Thyroid gland (tissue), 4 donors: Measurements from ENCODE around the gene ENOX1. TPM values are rescaled to one million over a fixed set of nuclear protein-coding genes. Genes with fewer than 3 reads are reported as not detected.

Experiments used
- DNase-seq, 2 donors: peaks; one replicate each; pipeline ENCODE4 v3.0.0-alpha.2; 2019
- H3K27ac ChIP-seq, 3 donors: fragments of 200-600 bp; sonication (generic); 1 replicate in 2 of 3; 2 replicates in 1 of 3; pipeline ENCODE4 v1.5.1; 2016 to 2019; ENCODE audit warnings: mild to moderate bottlenecking in 1 of 3, moderate library complexity in 1 of 3
- H3K27me3 ChIP-seq: fragments of 200-600 bp; sonication (generic); one replicate; pipeline ENCODE4 v1.5.1; 2019
- H3K36me3 ChIP-seq, 2 donors: fragments of 200-600 bp; sonication (generic); one replicate each; pipeline ENCODE4 v1.5.1; 2016 to 2019
- H3K4me1 ChIP-seq, 2 donors: fragments of 200-600 bp; sonication (generic); one replicate each; pipeline ENCODE4 v1.5.1; 2017 to 2019
- H3K4me3 ChIP-seq, 3 donors: fragments of 200-600 bp; sonication (generic); replicated peaks in 1 of 3; 1 replicate in 2 of 3; 2 replicates in 1 of 3; pipeline ENCODE4 v1.5.1; 2016; ENCODE audit warnings: mild to moderate bottlenecking in 1 of 3
- H3K9me3 ChIP-seq: fragments of 200-600 bp; sonication (generic); one replicate; pipeline ENCODE4 v1.5.1; 2017
- POLR2A ChIP-seq, 2 donors: fragments of 450-650 bp; IDR thresholded peaks; one replicate each; pipeline ENCODE4 v1.6.1; 2017; ENCODE audit warnings: antibody characterized with exemption in 2 of 2, mild to moderate bottlenecking in 2 of 2, moderate library complexity in 1 of 2
- WGBS, 2 donors: methylation state at CpG; one replicate each; pipeline ENCODE4 v1.1.5; 2017; 5-methylcytosine and 5-hydroxymethylcytosine counted together
- intact Hi-C: fragments of 100-400 bp; cut with DNase I; formaldehyde crosslinking; loops from one replicate; pipeline ENCODE4 v1.15.1; 2023
- total RNA-seq, 4 donors: library from RNA; depleted of rRNA; stranded (reverse); fragments of >200 nt; gene quantifications; one replicate each; pipeline ENCODE4 v1.2.3, GENCODE V29; 2016
- TF ChIP-seq, protein P1 (sequence below), 6 experiments: fragments of 200-600 bp in 3 of 6; fragments of 450-650 bp in 3 of 6; sonication (generic) in 3 of 6; IDR thresholded peaks; one replicate each; pipeline ENCODE4 v1.5.1; 2016 to 2019; ENCODE audit warnings: antibody characterized with exemption in 6 of 6, mild to moderate bottlenecking in 2 of 6, inconsistent platforms in 1 of 6, moderate library complexity in 1 of 6

ENOX1 gene
- total RNA-seq, 4 donors from 2014 or later = 0.13 to 1.8 (median 0.31) TPM

DNA sequence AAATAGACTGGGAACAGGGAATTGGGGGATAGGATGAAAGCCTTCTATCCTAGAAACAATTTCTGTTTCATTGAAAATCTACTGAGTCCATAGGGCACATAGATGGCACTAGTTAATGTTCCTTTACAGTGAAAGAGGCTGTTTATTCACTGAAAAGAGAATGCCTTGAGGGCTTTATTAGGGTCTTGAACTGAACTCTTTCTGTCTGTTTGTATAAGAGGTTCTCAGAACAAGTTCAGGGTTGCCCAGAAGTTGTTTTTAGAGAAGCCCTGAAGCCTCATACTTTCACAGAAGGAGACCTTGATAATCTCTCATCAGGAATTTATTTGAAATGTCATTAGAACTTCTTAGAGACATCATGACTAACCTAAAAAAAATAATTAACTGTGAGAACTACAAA lies 43.9 kb downstream of the ENOX1 start:
- no peaks in the 10 kb centered on the region for H3K9me3 ChIP-seq
- DNase-seq = no peak
- no peaks in the 10 kb centered on the region for H3K27me3 ChIP-seq
- no peak overlapping the region for H3K27ac ChIP-seq
- no peaks in the 10 kb centered on the region for H3K4me1 ChIP-seq
- no peak overlapping the region for H3K4me3 ChIP-seq
- no peaks in the 10 kb centered on the region for H3K36me3 ChIP-seq
- intact Hi-C loops = no loop called here
- no peak for TF ChIP-seq POLR2A (IDR thresholded peaks at IDR 0.05)
- TF ChIP-seq, protein P1, sequence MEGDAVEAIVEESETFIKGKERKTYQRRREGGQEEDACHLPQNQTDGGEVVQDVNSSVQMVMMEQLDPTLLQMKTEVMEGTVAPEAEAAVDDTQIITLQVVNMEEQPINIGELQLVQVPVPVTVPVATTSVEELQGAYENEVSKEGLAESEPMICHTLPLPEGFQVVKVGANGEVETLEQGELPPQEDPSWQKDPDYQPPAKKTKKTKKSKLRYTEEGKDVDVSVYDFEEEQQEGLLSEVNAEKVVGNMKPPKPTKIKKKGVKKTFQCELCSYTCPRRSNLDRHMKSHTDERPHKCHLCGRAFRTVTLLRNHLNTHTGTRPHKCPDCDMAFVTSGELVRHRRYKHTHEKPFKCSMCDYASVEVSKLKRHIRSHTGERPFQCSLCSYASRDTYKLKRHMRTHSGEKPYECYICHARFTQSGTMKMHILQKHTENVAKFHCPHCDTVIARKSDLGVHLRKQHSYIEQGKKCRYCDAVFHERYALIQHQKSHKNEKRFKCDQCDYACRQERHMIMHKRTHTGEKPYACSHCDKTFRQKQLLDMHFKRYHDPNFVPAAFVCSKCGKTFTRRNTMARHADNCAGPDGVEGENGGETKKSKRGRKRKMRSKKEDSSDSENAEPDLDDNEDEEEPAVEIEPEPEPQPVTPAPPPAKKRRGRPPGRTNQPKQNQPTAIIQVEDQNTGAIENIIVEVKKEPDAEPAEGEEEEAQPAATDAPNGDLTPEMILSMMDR (IDR thresholded peaks at IDR 0.05) = no peak

DNA sequence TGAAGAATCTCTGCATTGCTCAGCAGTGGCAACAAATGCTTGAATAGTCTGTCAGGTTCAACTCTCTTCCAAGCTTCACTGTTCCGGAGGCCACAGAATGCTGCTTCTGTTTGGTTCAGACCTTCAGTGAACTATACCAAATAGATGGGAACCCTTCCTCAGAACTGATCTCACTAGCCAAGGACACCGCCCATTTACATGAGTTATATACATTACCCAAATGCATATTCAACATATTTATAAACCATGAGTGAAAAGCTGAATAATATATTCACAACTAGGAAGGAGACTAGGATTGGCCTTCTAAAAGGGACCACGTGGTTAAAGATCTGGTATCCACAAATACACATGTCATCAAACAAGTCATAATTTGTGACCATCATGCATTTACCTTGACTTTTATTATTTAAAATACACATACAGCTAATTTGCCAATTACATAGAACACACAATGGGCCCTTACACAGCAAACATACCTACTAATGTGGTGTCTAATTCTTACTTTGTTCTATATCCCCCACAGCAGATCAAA lies 49.3 kb downstream of the ENOX1 start:
- intact Hi-C loops = no loop called here
- Histone ChIP-seq H3K9me3 (no peaks in the 10 kb centered on the region), H3K4me1 (no peaks in the 10 kb centered on the region), H3K36me3 (no peaks in the 10 kb centered on the region), H3K27ac (no peak overlapping the region), H3K4me3 (no peak overlapping the region), H3K27me3 (no peaks in the 10 kb centered on the region)
- WGBS, 2 donors = 94 to 98% methylated on average over 3 of the region's 3 CpGs
- no peak for DNase-seq
- TF ChIP-seq, protein P1 (IDR thresholded peaks at IDR 0.05) = no peak
- TF ChIP-seq POLR2A (IDR thresholded peaks at IDR 0.05) = no peak

- no peak overlapping the region for H3K4me3 ChIP-seq
- DNase-seq = no peak
- 97% methylated on average over 3 of the region's 3 CpGs for WGBS, 2 donors
- TF ChIP-seq POLR2A (IDR thresholded peaks at IDR 0.05) = no peak
- TF ChIP-seq, protein P1 (IDR thresholded peaks at IDR 0.05) = no peak
- no peaks in the 10 kb centered on the region for H3K36me3 ChIP-seq
- H3K4me1 ChIP-seq = no peaks in the 10 kb centered on the region
- intact Hi-C loops = no loop called here
- no peaks in the 10 kb centered on the region for H3K9me3 ChIP-seq
- H3K27me3 ChIP-seq = no peaks in the 10 kb centered on the region
- H3K27ac ChIP-seq = no peak overlapping the region
Measured at GRCh38 chr13:43732726-43733125, 54.0 kb downstream of the ENOX1 start.

DNA sequence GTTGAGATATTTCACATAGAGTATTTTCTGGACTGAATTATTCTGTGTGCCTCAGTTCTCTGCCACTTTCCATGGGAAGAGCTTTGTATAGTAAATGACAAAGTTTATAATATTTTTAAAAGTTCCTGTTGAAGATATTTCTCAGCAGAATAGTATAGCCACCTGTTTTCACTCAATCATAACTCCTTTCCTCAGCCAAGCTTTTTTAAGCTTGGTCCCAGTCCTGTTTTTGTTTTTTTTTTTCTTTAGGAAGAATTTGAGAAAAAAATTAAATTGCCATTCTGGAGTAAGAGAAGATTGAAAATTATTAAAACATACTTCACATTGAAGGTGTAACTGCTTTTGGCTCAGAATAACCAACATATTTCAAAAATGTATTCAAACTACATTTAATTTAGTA lies 55.5 kb downstream of the ENOX1 start:
- intact Hi-C loops = no loop called here
- no peak for DNase-seq
- Histone ChIP-seq H3K27ac (no peak overlapping the region), H3K36me3 (no peaks in the 10 kb centered on the region), H3K27me3 (no peaks in the 10 kb centered on the region), H3K4me3 (no peak overlapping the region), H3K4me1 (no peaks in the 10 kb centered on the region), H3K9me3 (no peaks in the 10 kb centered on the region)
- no peak for TF ChIP-seq POLR2A (IDR thresholded peaks at IDR 0.05)
- TF ChIP-seq, protein P1 (IDR thresholded peaks at IDR 0.05) = no peak

DNA sequence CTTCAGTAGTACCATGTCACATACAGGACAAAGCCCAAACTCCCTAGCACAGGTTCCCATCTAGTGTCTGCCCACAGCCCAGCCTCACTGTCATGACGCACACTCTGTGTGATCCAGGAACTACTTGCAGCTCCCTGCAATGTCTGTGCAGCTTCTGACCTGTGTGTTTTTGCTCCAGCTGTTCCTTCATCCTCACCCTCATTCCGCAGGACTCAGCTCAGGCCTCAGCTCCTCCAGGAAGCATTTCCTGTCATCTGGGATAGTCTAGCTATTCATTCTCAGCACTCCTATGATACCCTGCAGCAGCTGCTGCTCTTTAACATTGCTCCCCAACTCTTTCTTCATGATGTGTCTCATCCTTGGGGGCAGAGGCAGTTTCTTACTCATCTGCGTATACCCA lies 56.1 kb downstream of the ENOX1 start:
- no peak for DNase-seq
- TF ChIP-seq, protein P1 (IDR thresholded peaks at IDR 0.05) = no peak
- TF ChIP-seq POLR2A (IDR thresholded peaks at IDR 0.05) = no peak
- H3K27ac ChIP-seq = no peak overlapping the region
- H3K4me1 ChIP-seq = no peaks in the 10 kb centered on the region
- intact Hi-C loops = no loop called here
- 85 to 94% methylated on average over 3 of the region's 3 CpGs for WGBS, 2 donors
- H3K36me3 ChIP-seq = no peaks in the 10 kb centered on the region
- H3K9me3 ChIP-seq = no peaks in the 10 kb centered on the region
- H3K4me3 ChIP-seq = no peak overlapping the region
- no peaks in the 10 kb centered on the region for H3K27me3 ChIP-seq
